A549 (cell line): ENCODE measurements around the gene TSTD1.

ENCODE experiments used
- CEBPB ChIP-seq, 2 experiments: fragments of >200 bp in 1 of 2; sonication (Bioruptor Twin) in 1 of 2; formaldehyde crosslinking in 1 of 2; IDR thresholded peaks; 2 replicates each; pipeline ENCODE4 v1.6.1; 2012 to 2016
- CHD4 ChIP-seq: fragments of 200-600 bp; sonication (generic); IDR thresholded peaks from 2 replicates; pipeline ENCODE4 v1.6.1; 2016; ENCODE audit warnings: antibody characterized with exemption, mild to moderate bottlenecking, borderline replicate concordance
- EP300 ChIP-seq, 2 experiments: fragments of >200 bp; sonication (Bioruptor Twin); formaldehyde crosslinking; IDR thresholded peaks; 2 replicates in 1 of 2; 3 replicates in 1 of 2; pipeline ENCODE4 v1.6.1; 2016 to 2017
- HOXA7 ChIP-seq: fragments of 250-450 bp; sonication (Bioruptor Pico); IDR thresholded peaks from 2 replicates; pipeline ENCODE4 v1.5.0; 2020; ENCODE audit warnings: mild to moderate bottlenecking, moderate library complexity
- MYC ChIP-seq: IDR thresholded peaks from 2 replicates; pipeline ENCODE4 v1.6.1; 2012; ENCODE audit warnings: mild to moderate bottlenecking, inconsistent platforms, low read length, improper control_type of control experiment, borderline replicate concordance
- POLR2A ChIP-seq: IDR thresholded peaks from 2 replicates; pipeline ENCODE4 v1.6.1; 2012; ENCODE audit warnings: mild to moderate bottlenecking, low read length
- POLR2AphosphoS2 ChIP-seq: conservative IDR thresholded peaks from 2 replicates; pipeline ENCODE4 v1.6.1; 2012; ENCODE audit warnings: low read length, improper control_type of control experiment, inconsistent platforms
- RFX5 ChIP-seq: fragments of 450-650 bp; IDR thresholded peaks from 2 replicates; pipeline ENCODE4 v1.7.1; 2014; ENCODE audit warnings: antibody characterized with exemption, mild to moderate bottlenecking, moderate library complexity
- TF ChIP-seq, protein P1 (sequence below): fragments of >200 bp; sonication (Bioruptor Twin); formaldehyde crosslinking; IDR thresholded peaks from 3 replicates; pipeline ENCODE4 v1.5.1; 2016
- TF ChIP-seq, protein P2 (sequence below): IDR thresholded peaks from 2 replicates; pipeline ENCODE4 v1.6.1; 2012

DNA sequence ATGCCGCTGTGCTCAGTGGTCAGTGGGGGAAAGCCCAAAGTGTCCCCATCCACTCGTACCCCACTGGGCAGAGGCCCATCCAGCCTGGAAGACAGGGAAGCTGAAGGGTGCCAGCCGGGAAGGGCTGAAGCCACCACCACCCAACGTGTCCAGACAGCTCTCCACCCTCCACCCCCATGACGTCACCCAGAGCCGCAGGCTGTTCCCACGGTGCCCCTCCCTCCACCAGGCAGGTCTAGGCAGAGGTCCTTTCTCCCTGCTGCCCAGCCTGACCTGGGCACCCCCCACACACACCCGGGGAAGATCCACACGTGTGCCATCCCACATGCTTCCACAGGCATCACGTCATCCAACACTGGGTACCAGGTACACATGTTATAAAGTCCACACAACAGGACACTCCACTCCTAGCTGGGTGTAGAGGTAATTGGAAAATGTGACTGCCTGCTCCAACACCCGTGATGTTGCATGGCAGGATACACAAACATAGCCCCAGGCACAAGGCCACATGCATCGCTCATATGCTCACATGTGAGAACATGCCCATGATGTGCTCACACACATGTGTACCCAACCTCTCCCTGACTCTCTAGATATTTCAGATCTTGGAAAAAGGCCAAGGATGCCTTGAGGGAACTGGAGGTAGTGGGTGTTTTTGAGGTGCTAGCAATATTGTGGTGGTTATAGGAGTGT lies 36.1 kb upstream of the TSTD1 start:
- TF ChIP-seq RFX5 (no peak), POLR2AphosphoS2 (no peak), EP300 (IDR thresholded peaks at IDR 0.05) (no peak), HOXA7 (CRISPR knock-in tag) (no peak), MYC (no peak), POLR2A (no peak), CEBPB (IDR thresholded peaks at IDR 0.05) (no peak), CHD4 (no peak)
- TF ChIP-seq, protein P1, sequence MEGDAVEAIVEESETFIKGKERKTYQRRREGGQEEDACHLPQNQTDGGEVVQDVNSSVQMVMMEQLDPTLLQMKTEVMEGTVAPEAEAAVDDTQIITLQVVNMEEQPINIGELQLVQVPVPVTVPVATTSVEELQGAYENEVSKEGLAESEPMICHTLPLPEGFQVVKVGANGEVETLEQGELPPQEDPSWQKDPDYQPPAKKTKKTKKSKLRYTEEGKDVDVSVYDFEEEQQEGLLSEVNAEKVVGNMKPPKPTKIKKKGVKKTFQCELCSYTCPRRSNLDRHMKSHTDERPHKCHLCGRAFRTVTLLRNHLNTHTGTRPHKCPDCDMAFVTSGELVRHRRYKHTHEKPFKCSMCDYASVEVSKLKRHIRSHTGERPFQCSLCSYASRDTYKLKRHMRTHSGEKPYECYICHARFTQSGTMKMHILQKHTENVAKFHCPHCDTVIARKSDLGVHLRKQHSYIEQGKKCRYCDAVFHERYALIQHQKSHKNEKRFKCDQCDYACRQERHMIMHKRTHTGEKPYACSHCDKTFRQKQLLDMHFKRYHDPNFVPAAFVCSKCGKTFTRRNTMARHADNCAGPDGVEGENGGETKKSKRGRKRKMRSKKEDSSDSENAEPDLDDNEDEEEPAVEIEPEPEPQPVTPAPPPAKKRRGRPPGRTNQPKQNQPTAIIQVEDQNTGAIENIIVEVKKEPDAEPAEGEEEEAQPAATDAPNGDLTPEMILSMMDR, result no peak
- TF ChIP-seq, protein P2, sequence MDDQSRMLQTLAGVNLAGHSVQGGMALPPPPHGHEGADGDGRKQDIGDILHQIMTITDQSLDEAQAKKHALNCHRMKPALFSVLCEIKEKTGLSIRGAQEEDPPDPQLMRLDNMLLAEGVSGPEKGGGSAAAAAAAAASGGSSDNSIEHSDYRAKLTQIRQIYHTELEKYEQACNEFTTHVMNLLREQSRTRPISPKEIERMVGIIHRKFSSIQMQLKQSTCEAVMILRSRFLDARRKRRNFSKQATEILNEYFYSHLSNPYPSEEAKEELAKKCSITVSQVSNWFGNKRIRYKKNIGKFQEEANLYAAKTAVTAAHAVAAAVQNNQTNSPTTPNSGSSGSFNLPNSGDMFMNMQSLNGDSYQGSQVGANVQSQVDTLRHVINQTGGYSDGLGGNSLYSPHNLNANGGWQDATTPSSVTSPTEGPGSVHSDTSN, result no peak
